T-helper 17 cell (primary cell): ENCODE results near the gene DPPA2. TPM values are rescaled to one million over a fixed set of nuclear protein-coding genes. Genes with fewer than 3 reads are reported as not detected.
"Not testable (repeated sequence)": the region's sequence is repeated elsewhere in the genome, so short reads cannot be mapped to it uniquely, and the experiment has no call there.

Experiments used
- ATAC-seq: fragments of 150-1000 bp; cut with Tn5 transposase; 2 replicates; pipeline ENCODE4 v1.10.0; 2021; ENCODE audit warnings: mild to moderate bottlenecking, moderate library complexity
- DNase-seq, 3 donors: peaks; one replicate each; pipeline versions ENCODE4 v3.0.0 to v3.0.0-alpha.2; 2020 to 2021
- H3K9me3 ChIP-seq: one replicate; pipeline ENCODE4 v1.7.0; 2013; ENCODE audit warnings: low read length, mild to moderate bottlenecking; ENCODE audit not compliant: control insufficient read depth, poor library complexity, severe bottlenecking
- H3K27ac Mint-ChIP-seq: one replicate; pipeline ENCODE4 v1.8.0; 2022; ENCODE audit warnings: mild to moderate bottlenecking, moderate library complexity, mixed read lengths
- H3K27me3 Mint-ChIP-seq: one replicate; pipeline ENCODE4 v1.8.0; 2022; ENCODE audit warnings: mixed read lengths
- H3K36me3 Mint-ChIP-seq: one replicate; pipeline ENCODE4 v1.8.0; 2022; ENCODE audit warnings: low read depth, mixed read lengths
- H3K4me1 Mint-ChIP-seq: one replicate; pipeline ENCODE4 v1.8.0; 2022; ENCODE audit warnings: mild to moderate bottlenecking, mixed read lengths
- H3K4me3 Mint-ChIP-seq: one replicate; pipeline ENCODE4 v1.8.0; 2022; ENCODE audit warnings: mild to moderate bottlenecking, moderate library complexity, mixed read lengths
- total RNA-seq, 4 donors: library from RNA in 2 of 4; stranded (reverse) in 2 of 4; gene quantifications; one replicate each; pipeline ENCODE4 v1.2.3 and lab custom pipeline; 2022 to 2026

The DPPA2 gene, protein sequence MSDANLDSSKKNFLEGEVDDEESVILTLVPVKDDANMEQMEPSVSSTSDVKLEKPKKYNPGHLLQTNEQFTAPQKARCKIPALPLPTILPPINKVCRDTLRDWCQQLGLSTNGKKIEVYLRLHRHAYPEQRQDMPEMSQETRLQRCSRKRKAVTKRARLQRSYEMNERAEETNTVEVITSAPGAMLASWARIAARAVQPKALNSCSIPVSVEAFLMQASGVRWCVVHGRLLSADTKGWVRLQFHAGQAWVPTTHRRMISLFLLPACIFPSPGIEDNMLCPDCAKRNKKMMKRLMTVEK
- total RNA-seq (not detected), total RNA-seq (lab: John Stamatoyannopoulos, UW) (0 reads per million in 2 donors)

DNA sequence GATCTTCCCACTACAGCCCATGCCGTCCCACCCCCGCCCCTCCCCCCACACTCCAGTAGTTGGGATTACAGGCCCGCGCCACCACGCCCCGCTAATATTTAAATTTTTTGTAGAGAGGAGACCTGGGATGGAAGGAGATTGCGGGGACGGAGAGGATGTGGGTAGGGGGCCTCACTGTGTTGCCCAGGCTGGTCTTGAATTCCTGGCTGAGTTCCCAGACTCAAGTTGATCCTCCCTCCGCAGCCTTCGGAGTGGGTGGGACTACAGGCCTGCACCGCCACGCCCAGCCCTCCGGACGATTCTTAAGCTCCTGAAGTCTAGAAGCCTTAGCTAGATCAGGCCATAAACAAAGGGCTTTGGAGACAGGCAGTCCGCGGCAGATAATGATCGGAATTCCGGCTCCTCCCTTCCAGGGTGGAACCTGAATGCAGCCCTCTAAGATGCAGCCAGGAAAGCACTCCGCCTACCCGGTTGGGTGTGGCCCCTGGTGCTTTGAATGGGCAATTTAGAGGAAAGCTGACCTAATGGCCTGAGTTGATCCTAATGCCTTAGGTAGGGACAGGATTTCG, at the start of gene DPPA2:
Gene DPPA2, minus strand, starts transcription at position 356 of the 569 bp plus-strand sequence. CDS start 1,975 bp downstream, outside the sequence.
- no peak for ATAC-seq
- no peak within 1 kb of the TSS for H3K4me3 Mint-ChIP-seq
- H3K27me3 Mint-ChIP-seq, result no peaks in the 10 kb centered on the region
- H3K4me1 Mint-ChIP-seq, result no peaks in the 10 kb centered on the region
- H3K27ac Mint-ChIP-seq, result no peak within 1 kb of the TSS
- no peaks in the 10 kb centered on the region for H3K36me3 Mint-ChIP-seq
- DNase-seq, result no peak
- no peaks in the 10 kb centered on the region for H3K9me3 ChIP-seq

- H3K27me3 Mint-ChIP-seq, result peaks cover 6% of the 10 kb centered on the region
These were observed 47.8 kb upstream of the DPPA2 start for GRCh38 chr3:109364088-109364487.

GRCh38 chr3:109363634-109364033, 47.3 kb upstream of the DPPA2 start:
- no peaks in the 10 kb centered on the region for H3K36me3 Mint-ChIP-seq
- no peak for DNase-seq
- no peaks in the 10 kb centered on the region for H3K4me1 Mint-ChIP-seq
- H3K9me3 ChIP-seq, result no peaks in the 10 kb centered on the region
- H3K27ac Mint-ChIP-seq, result no peak overlapping the region
- peaks cover 6% of the 10 kb centered on the region for H3K27me3 Mint-ChIP-seq
- no peak overlapping the region for H3K4me3 Mint-ChIP-seq
- ATAC-seq, result no peak

More at GRCh38 chr3:109364088-109364487, 47.8 kb upstream of the DPPA2 start:
- ATAC-seq (no peak), DNase-seq (no peak)
- no peaks in the 10 kb centered on the region for H3K9me3 ChIP-seq
- H3K36me3 Mint-ChIP-seq, result no peaks in the 10 kb centered on the region
- no peak overlapping the region for H3K4me3 Mint-ChIP-seq
- H3K27ac Mint-ChIP-seq, result no peak overlapping the region
- H3K4me1 Mint-ChIP-seq, result no peaks in the 10 kb centered on the region

GRCh38 chr3:109362823-109363222, 46.5 kb upstream of the DPPA2 start:
- no peaks in the 10 kb centered on the region for H3K9me3 ChIP-seq
- Mint-ChIP-seq H3K36me3 (no peaks in the 10 kb centered on the region), H3K4me3 (no peak overlapping the region), H3K4me1 (no peaks in the 10 kb centered on the region), H3K27me3 (peaks cover 6% of the 10 kb centered on the region), H3K27ac (no peak overlapping the region)
- DNase-seq (no peak), ATAC-seq (no peak)

- not testable (repeated sequence) for DNase-seq, H3K9me3 ChIP-seq, H3K4me3 Mint-ChIP-seq, H3K27ac Mint-ChIP-seq, ATAC-seq, H3K36me3 Mint-ChIP-seq, H3K4me1 Mint-ChIP-seq
- H3K27me3 Mint-ChIP-seq, result peaks cover 23% of the 10 kb centered on the region
These were observed 42.5 kb upstream of the DPPA2 start for GRCh38 chr3:109358809-109359208.

GRCh38 chr3:109356442-109357155, 40.3 kb upstream of the DPPA2 start:
- H3K4me3 Mint-ChIP-seq, result no peak overlapping the region
- no peak for ATAC-seq

GRCh38 chr3:109355625-109356441, 39.5 kb upstream of the DPPA2 start:
- no peak overlapping the region for H3K4me3 Mint-ChIP-seq
- H3K36me3 Mint-ChIP-seq, result no peaks in the 10 kb centered on the region
- no peaks in the 10 kb centered on the region for H3K9me3 ChIP-seq
- no peak overlapping the region for H3K27ac Mint-ChIP-seq
- H3K27me3 Mint-ChIP-seq, result peaks cover 21% of the 10 kb centered on the region
- H3K4me1 Mint-ChIP-seq, result no peaks in the 10 kb centered on the region
- no peak for DNase-seq
- no peak for ATAC-seq

More at GRCh38 chr3:109356442-109357155, 40.3 kb upstream of the DPPA2 start:
- Mint-ChIP-seq H3K27me3 (peaks cover 21% of the 10 kb centered on the region), H3K27ac (no peak overlapping the region), H3K36me3 (no peaks in the 10 kb centered on the region), H3K4me1 (no peaks in the 10 kb centered on the region)
- DNase-seq, result no peak
- no peaks in the 10 kb centered on the region for H3K9me3 ChIP-seq

GRCh38 chr3:109353057-109353456, 36.7 kb upstream of the DPPA2 start:
- Mint-ChIP-seq H3K27ac (no peak overlapping the region), H3K4me3 (no peak overlapping the region), H3K4me1 (no peaks in the 10 kb centered on the region), H3K27me3 (peaks cover 21% of the 10 kb centered on the region), H3K36me3 (no peaks in the 10 kb centered on the region)
- H3K9me3 ChIP-seq, result no peaks in the 10 kb centered on the region
- ATAC-seq (no peak), DNase-seq (no peak)

DNA sequence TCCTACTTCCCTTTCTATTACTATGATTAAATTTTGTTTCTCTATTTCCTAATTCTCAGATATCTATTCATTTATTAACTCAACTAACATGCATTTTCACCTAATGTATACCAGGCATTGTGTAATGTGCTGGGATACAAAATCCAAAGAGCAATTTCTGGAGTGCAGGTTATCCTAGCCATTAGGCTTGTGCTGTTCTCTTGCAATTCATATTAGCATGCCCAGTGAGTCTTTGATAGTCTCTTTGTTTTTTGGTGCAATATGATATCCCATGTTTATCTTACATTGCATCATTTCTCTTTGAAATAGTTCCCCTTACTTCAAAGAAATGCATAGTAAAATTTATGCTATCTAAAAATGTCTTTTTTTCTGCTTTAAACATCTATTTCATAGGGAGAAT, 34.9 kb upstream of the DPPA2 start:
- no peaks in the 10 kb centered on the region for H3K9me3 ChIP-seq
- Mint-ChIP-seq H3K36me3 (no peaks in the 10 kb centered on the region), H3K27me3 (peaks cover 14% of the 10 kb centered on the region), H3K4me1 (no peaks in the 10 kb centered on the region), H3K27ac (no peak overlapping the region), H3K4me3 (no peak overlapping the region)
- no peak for DNase-seq
- ATAC-seq, result no peak

DNA sequence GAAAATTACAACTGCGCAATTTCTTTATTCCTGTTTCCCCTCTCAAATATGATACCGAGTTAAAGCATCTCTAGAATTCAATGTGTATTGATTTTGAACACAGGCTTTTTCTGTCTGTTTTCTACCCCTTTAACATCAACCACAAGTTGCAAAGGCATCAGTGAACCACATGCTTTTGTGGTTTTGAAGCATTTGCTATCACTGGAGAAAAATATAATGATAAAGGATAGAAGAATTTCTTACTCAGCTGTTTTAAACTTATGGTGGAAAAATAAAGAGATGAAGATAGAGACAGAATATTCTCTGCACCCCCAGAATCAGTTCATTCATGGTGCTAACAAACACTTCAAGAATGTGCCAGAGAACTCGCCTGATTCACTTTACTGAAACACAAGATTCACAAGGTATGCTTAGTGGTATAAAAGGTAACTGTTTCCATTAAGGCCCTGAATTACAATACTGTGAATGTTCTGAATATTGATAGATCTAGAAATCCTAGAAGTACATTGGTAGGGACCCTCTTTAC, 30.5 kb upstream of the DPPA2 start:
- no peak for ATAC-seq

DNA sequence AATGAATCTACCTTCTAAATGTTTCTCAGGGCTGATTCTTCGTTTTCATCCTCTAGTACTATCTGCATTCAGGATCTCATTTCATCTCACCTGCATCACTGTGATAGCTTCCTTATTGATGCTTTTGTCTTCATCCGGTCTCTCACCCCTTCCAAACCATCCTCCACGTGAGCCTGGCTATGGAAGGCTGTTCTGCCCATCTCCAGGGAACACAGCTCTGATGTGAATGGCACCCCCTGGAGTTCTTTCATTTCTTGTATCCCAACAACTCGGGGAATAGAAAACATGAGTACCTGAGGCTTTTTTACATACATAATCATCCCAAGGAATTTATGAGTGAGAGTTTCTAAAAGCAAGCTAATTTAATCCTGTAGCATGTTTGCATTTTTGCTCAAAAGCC, 29.8 kb upstream of the DPPA2 start:
- H3K27ac Mint-ChIP-seq, result no peak overlapping the region
- peaks cover 7% of the 10 kb centered on the region for H3K27me3 Mint-ChIP-seq
- ATAC-seq (no peak), DNase-seq (no peak)
- H3K9me3 ChIP-seq, result no peaks in the 10 kb centered on the region
- no peaks in the 10 kb centered on the region for H3K36me3 Mint-ChIP-seq
- H3K4me1 Mint-ChIP-seq, result no peaks in the 10 kb centered on the region
- H3K4me3 Mint-ChIP-seq, result no peak overlapping the region

More for the DNA sequence above, 30.5 kb upstream of the DPPA2 start:
- H3K27ac Mint-ChIP-seq, result no peak overlapping the region
- H3K9me3 ChIP-seq, result no peaks in the 10 kb centered on the region
- no peaks in the 10 kb centered on the region for H3K4me1 Mint-ChIP-seq
- peaks cover 7% of the 10 kb centered on the region for H3K27me3 Mint-ChIP-seq
- H3K36me3 Mint-ChIP-seq, result no peaks in the 10 kb centered on the region
- DNase-seq, result no peak
- H3K4me3 Mint-ChIP-seq, result no peak overlapping the region

DNA sequence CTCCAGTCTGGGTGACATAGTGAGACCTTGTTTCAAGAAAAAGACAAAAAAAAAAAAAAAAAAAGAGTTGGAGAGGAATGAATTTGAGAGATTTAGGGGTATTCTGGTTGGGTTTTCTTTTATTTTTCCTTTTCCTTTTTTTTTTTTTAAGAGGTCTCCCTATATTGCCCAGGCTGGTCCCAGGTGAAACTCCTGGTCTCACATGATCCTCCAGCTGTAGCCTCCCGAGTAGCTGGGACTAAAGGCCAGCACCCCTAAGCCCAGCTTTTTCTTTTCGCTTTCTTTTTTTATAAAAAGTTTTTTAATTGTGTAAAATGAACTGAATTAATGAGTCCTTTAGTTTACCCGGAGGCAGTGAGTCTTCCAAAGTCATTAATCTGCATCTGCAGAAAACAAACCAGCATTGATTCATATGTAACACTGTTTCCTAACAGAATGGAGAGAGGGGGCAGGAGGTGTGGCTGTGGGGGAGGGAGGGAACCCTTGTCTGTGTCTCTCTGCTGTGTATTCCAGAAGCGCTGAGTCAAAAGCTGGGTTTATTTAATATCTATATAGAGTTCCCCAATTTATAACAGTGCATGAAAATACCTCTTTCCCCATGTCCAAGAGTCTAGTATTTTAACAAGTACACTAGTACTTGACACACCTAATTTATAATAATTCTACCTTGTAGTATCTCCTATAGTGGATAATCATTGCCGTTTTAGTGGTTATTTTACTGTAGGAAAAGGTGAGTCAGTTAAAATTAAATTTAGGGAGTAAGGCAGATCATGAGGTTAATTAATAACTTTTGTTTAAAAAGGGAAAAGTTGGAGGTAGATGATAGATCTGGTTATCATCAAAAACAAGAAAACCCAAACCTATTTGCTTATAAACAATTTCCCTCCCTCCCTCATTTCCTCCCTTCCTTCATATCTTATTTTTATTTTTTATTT, 23.7 kb upstream of the DPPA2 start:
- no peak for ATAC-seq
- peaks cover 4% of the 10 kb centered on the region for H3K4me1 Mint-ChIP-seq
- no peaks in the 10 kb centered on the region for H3K9me3 ChIP-seq
- no peak overlapping the region for H3K27ac Mint-ChIP-seq
- no peak overlapping the region for H3K4me3 Mint-ChIP-seq
- DNase-seq, result no peak
- peaks cover 33% of the 10 kb centered on the region for H3K27me3 Mint-ChIP-seq
- H3K36me3 Mint-ChIP-seq, result peaks cover 5% of the 10 kb centered on the region
